Sciatic nerve (tissue), 2 donors: ENCODE measurements around the gene PALM2AKAP2. TPM values are rescaled to one million over a fixed set of nuclear protein-coding genes. Genes with fewer than 3 reads are reported as not detected.

Experiments used
- ATAC-seq: fragments of 200-7000 bp; cut with Tn5 transposase; one replicate; pipeline ENCODE4 v1.9.1; 2020; ENCODE audit warnings: mild to moderate bottlenecking, moderate library complexity
- DNase-seq: peaks from one replicate; pipeline ENCODE4 v3.0.0-alpha.2; 2020; ENCODE audit warnings: low spot score
- intact Hi-C: fragments of 100-400 bp; cut with DNase I; formaldehyde crosslinking; loops from one replicate; pipeline ENCODE4 v1.14.2; 2022
- total RNA-seq: library from RNA; stranded (reverse); fragmentation: NEBNext Ultra II Directional; extraction: Animal tissue kit (Norgen Biotek cat#: 25700); gene quantifications from one replicate; pipeline ENCODE4 v1.2.1, GENCODE V29; 2021
- donor health status: DM: no; HTN: no; CAD: no.
- donor health status: DM: no; HTN: no; CAD: no.

The PALM2AKAP2 gene
- total RNA-seq: 19.7 TPM

DNA sequence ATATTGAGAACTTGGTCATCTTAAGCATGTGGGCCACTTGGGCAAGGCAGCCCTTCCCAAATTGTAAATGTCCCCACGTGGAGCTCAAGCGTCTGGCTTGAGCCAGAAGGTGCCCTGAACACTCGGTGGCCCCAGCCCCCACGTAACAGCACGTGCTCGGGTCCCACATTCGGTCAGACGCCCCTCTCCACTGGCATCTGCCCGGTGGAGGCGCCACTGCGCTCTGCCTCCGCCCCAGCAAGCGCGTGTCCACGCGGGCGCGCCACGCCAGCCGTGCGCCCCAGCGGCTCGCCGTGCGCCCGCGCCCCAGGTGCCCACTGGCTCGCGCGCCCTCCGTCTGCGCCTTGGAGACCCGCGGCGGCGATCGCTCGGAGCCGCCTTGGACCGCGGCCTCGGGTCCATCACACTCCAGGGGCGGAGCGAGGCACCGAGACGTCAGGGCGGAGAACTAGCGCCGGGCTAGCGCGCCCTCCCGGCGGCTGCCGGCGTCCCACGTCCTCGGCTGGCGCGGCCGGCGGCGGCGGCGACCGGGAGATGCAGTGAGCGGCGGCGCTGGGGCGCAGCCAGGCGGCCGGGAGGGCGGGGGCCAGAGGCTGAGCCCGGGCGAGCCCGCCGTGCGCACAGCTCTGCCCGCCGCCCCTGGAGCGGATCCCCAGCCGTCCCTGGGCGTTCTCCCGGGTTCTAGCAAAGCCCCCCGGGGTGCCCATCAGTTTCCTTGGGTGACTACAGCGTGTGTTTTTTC is at the start of gene PALM2AKAP2:
Gene PALM2AKAP2 (plus strand): TSS at position 488 of the 742 bp plus-strand sequence. CDS start 291 bp downstream, outside the sequence.
- DNase-seq: peak; percentile 65
- intact Hi-C loops: no loop called here
- ATAC-seq: peak; percentile 67

DNA sequence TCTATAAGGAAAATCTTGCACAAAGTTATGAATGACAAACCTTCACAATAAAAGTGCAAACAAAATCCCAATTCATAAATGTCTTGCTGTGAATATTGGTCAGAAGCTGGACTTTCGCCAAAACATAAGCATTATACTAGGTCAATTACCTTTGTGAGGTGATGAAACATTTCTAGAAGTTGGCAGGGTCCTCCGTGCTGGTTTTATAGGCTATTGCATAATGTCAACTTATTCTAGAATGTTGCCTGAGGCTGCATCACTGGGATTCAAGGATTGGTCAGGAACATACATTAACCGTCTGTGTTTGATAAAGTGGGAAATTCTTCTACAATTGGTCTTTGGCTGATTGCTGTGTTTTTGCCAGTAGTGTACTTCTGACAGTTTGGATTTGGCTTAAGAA is 49.8 kb upstream of the PALM2AKAP2 start:
- intact Hi-C loops: no loop called here
- ATAC-seq (no peak), DNase-seq (no peak)

DNA sequence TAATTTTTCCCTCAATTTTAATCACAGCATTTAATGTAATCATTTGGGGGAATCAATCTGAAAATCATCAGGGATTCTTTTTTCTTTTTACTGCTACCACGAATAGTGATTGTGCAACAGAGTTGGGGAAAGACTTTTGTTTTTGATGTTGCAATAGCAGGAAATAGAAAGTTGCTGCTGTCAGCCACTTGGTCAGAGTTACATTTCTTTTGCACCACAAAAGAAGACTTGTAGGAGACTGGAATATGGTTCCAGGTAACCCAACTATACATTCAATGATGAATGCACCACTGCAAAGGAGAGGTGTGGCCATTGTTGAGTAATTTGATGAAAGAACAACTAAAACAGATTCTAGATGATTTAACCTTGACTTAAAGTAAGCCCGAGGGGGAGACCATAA is 46.3 kb upstream of the PALM2AKAP2 start:
- ATAC-seq: peak; percentile 81
- no peak for DNase-seq
- intact Hi-C loops: no loop called here

DNA sequence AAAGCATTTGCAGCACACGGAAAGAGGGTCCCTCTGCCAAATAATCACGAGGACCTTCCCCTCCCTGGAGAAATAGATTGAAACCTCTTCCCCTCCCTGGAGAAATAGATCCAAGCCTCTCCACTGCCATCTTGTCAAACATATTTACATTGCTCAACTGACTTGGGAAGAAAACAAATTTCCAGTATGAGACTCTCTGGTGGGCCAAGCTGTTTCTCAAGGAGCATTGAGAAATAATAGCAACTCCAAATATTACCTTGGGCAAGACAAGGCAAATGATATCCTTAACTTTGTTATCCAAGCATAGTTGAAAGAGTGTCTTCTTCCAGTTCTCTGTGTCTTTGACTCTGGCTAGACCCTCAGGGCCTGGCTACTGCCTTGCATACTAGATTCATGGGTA is 45.2 kb upstream of the PALM2AKAP2 start:
- DNase-seq (no peak), ATAC-seq (peak; percentile 69)
- intact Hi-C loops: no loop called here

DNA sequence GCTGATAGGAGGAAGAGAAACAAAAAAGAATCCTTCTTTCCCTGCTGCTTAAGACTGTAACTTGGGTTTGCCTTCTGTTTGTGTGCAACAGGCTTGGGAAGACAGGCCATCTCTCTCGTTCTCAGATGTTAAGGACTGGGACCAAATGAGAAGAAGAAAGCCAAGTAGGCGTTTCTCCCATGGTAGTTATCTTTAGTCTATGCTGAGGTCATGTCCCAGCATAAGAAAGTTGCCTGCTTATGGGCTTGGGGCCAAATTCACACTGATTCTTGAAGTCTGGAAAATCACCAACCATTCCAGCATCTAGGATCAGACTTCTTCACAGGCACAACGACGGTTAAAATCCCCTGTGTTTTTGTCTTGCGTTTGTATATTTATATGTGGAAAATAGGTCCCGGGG is 44.2 kb upstream of the PALM2AKAP2 start:
- no peak for DNase-seq
- intact Hi-C loops: no loop called here
- no peak for ATAC-seq

DNA sequence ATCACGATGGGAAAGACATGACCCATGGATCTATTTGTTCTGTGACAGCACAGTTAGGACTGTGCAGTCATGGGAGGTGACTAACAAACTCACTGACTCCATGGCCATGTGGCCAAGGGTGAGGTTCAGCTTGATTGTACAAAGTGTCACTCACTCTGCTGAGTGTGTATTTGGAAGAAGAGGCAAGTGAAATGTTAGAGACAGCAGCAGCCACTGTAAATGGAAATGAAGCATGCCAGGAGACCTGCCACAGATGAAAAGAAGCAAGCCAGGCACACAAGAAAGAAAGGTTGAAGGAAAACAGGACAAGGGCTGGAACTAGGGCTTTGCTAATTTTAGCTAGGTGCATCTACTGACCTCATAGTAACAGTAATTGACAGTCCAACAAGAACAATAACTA is 42.7 kb upstream of the PALM2AKAP2 start:
- ATAC-seq: no peak
- intact Hi-C loops: no loop called here
- DNase-seq: no peak

DNA sequence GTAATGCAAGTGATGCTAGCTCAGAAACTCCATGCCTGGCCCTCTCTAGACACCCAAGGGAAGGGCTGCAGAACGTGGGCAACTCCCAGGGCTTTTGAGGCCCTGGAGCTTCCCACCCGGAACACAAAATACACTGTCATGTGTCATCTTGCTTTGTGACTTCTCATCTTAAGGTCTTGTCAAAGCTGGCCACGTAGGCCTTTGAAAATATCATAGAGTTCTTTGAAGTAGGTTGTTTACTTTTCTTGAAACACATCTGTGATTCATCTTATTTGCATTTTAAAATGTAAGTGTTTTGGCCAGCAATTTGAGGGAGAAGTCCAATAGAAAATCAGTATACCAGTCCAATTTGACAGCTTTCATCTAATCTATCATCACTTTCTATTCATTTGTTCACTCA is 40.2 kb upstream of the PALM2AKAP2 start:
- intact Hi-C loops: no loop called here
- no peak for ATAC-seq

DNA sequence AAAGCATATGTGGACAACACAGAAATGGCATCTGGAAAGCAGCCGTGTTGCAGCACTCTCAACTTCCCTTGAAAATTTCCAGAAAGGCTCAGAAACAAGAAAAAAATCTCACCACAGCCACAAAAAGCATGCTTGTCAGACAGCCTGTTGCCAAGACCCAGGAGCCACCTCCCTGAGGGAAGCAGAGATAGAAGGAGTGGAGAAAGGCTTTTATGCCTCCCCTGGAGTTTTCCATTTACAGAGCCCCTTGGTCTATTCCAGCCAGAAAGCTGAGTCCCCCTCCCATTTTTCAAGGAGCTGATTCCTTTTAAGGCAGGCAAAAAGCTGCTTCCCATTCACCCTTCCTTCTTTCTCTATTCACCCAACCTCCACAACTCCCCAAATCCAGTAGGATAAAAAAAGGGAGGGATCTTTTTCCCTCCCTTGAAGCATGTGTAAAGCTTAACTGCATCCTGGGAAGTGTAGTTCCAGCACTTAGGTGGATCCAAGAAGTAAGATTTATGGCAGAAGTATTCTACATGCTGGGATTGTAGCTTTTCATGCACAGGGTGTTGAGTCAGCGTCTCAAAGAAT is 37.1 kb upstream of the PALM2AKAP2 start:
- no peak for DNase-seq
- ATAC-seq: peak; percentile 68
- intact Hi-C loops: no loop called here

More for the DNA sequence above, 40.2 kb upstream of the PALM2AKAP2 start:
- DNase-seq: no peak

DNA sequence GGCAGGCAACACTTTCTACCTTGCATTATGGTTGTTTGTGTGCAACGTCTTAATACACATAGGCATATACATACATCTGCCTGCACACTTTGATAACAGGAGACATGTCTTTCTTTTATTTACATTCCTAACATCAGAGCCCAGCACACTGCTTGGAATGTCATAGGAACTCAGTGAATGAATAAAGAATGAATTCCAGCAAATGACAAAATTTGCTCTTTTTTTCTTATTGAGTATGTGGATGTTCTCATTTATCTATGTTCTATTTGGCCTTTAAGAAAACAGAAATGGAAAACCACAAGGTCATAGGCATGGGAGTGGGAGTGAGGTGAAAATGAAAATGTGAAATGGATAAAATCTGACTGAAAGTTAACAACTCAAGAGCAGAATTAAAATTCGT is 36.3 kb upstream of the PALM2AKAP2 start:
- intact Hi-C loops: no loop called here

DNA sequence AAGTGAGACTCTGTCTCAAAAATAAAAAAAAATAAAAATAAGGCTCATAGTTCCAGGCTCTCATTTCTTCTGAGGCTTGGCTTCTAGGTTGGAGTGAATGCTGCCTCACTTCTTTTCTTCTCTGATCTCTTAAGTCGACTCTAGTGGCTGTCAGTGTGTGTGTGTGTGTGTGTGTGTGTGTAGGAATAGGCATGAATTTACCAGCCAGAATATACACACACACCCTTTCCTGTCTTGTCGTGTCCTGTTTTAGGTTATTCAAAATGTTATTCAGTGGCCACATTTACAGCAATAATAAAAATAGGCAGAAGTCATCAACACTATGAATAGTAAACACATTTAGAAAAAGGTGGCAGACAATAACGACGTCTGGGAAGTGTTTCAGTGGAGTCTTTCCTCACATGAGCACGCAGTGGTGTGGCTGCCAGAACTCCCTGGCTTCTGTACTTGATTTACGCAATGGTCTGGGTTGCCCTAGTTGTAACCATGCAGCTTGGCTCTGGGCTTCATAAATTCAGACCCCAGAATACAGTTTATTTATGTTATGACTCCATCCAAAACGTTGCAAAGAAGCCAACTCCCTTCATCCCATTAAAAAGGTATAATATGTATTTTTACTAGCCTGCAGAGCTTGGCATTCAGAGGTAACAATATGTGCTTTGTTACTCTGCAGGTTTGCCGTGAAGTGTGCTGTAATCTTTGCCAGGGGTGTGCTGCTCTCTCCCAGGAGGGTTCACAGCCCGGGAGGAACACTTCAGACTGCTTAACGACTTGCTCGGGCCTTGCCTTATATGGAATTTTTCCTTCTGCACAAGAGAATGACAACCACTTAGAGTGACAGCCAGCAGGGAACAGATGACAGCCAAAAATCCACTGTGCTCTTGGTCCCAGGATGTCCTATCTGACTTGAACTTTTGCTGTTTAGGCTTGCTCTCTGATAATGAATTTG is 34.4 kb upstream of the PALM2AKAP2 start:
- no peak for DNase-seq
- peak; percentile 90 for ATAC-seq
- intact Hi-C loops: no loop called here

More for the DNA sequence above, 36.3 kb upstream of the PALM2AKAP2 start:
- ATAC-seq: no peak
- no peak for DNase-seq

DNA sequence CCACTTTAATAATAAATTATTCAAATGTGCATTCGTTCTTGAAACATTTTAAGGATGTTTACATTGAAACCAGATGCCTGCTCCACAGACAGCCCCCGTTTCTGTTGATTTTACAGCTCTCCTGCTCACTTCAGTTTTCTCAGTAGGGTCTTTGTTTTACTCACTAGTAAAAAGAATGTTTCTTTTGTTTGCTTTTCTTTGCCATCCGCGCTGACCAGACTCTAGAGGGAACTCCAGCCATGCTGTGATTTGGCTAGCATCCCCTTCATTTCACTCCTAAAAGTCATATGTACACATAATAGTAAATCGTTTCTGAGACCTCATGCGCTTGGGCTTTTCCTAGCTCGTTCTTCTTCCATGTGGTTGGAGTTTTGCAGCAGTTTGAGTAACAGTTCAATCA is 28.7 kb upstream of the PALM2AKAP2 start:
- ATAC-seq (no peak), DNase-seq (no peak)
- intact Hi-C loops: no loop called here

DNA sequence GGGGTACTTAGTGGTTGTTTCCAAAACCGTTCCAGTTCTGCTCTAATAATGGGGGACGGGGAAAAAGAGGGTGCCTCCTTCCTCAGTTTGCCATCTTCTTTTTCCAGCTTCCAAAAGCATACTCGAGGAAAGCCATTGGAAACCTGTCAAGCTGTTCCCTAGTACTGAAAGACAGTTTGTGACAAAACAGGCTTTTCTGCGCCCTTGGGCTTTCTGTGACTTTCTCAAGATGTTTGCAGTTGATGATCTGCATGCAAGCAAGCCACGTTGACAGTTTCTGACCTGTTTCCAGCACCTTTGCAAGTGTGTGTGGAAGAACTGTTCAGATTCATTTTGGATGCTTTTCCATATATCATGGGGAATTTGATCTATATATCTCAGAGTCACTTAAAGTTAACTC is 26.7 kb upstream of the PALM2AKAP2 start:
- intact Hi-C loops: no loop called here
- ATAC-seq (no peak), DNase-seq (no peak)

DNA sequence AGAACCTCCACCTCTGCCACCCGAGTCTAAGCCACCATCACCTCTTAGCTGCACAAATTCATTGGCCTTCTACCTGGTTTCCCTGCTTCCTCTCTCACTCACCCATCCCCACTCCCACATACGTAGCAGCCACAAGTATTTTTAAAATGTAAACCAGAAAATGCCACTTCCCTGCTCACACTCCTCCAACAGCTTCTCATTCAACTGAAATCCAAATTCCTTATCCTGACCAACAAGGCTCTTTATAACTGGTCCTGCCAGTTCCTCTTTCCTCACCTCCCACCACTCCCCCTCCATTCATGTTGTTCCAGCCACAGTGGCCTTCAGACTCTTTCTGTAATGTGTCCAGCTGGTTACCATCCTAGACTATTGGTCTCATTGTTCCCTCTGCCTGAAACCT is 25.0 kb upstream of the PALM2AKAP2 start:
- no peak for DNase-seq
- no peak for ATAC-seq
- intact Hi-C loops: no loop called here

DNA sequence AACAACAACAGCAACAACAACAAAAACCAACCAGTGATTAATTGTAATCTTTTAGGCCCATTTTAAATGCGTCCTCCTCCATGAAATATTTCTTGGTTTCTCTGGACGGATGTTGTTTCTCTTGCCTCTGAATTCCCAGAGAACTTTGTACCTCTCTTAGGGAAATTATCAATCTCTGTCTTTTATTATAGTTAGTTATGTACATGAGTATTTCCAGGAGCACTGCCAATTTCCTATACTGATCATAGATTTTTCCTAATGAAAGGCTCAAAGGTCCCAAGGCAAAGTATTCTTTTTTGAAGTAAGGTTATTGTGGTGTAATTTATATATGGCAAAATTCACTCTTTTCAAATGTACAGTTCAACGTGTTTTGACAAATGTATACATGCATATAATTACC is 20.4 kb upstream of the PALM2AKAP2 start:
- DNase-seq (no peak), ATAC-seq (no peak)
- intact Hi-C loops: no loop called here

DNA sequence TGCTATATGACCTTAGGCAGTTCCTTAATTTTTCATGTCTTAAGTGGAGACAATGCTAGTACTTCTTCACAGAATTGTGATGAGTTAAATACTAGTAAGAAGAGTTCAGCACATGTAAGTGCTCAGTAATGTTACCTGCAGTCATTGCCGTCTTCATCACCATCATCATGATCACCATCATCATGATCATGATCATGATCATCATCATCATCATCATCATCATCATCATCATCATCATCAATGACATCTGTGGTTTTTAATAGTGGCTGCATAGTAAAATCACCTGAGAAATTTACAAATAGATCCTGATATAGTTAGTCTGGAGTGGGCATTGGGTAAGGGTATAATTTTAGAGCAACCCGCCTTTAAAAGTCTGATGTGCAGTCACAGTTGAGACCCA is 14.7 kb upstream of the PALM2AKAP2 start:
- intact Hi-C loops: no loop called here
- DNase-seq (no peak), ATAC-seq (no peak)

DNA sequence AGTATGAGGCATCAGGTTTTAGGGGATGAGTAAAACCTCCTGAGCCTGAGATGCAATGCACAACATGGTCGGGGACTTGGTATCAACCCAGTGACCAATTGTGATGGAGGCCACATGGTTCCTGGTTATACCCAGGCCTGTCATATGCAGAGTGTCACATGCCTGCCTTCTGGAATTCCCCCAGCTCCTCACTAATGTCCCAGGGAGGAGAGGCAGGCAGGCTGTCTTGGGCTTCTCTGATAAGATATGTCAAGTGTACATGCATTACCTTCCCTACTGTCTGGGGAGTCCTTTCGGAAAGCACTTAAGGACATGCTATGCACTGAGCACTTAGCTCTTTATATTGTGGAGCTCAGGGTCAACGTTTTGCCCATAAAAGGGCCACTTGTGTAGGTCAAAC is 14.2 kb upstream of the PALM2AKAP2 start:
- DNase-seq (no peak), ATAC-seq (no peak)
- intact Hi-C loops: no loop called here

DNA sequence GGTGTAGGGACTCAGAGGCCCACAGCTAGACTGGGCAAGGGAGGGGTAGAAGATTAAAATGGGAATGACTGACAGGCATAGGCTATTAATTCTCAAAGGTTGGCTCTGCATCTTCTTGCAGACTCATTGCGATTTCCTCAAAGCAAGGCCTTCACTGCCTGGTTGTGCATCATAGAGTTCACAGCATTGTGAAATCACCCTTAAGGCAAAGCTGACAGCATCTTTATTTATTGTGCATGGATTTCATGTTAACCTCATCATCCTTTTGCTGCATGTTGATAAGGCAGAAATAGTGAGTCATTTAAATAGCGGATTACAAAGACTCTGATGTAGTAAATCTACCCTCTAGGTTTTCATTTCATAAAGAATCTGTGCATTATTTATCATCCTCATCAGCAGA is 13.6 kb upstream of the PALM2AKAP2 start:
- ATAC-seq: no peak

DNA sequence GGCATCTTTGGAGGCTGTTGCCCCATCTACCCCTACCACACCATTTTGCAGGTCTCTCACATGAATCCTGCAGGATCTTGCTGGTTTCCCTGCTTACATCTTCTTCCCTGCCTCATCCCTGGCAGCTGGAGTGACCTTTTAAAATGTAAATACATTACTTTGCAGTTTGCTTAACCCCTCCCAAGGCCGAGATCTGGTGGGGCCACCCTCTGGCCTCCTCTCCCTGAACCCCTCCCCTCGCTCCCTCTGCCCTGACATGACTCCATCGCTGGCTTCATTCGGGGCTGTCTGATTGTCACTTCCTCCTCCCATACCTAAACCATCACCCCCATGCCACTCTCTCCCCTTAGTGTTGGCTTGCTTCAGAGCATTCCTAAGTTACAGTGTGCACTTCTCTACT is 12.6 kb upstream of the PALM2AKAP2 start:
- DNase-seq (no peak), ATAC-seq (no peak)
- intact Hi-C loops: no loop called here

More for the DNA sequence above, 13.6 kb upstream of the PALM2AKAP2 start:
- intact Hi-C loops: no loop called here
- no peak for DNase-seq

DNA sequence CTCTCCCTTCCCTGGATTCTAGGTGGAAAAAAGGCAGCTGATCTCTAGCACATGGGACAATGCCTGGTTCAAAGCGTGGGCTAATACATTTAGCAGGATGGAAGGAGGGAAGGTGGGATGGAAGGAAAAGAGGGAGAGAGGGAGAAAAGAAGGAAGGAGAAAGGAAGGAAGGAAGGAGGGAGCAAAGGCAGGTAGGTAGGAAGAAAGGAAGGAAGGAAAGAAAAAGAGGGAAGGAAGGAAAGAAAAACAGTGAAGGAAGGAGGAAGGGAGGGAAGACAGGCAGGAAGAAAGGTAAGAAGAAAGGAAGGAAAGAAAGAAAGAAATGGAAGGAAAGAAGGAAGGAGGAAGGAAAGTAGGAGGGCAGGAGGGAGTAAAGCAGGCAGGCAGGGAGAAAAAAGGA is 12.2 kb upstream of the PALM2AKAP2 start:
- ATAC-seq: no peak
- intact Hi-C loops: no loop called here
- no peak for DNase-seq

DNA sequence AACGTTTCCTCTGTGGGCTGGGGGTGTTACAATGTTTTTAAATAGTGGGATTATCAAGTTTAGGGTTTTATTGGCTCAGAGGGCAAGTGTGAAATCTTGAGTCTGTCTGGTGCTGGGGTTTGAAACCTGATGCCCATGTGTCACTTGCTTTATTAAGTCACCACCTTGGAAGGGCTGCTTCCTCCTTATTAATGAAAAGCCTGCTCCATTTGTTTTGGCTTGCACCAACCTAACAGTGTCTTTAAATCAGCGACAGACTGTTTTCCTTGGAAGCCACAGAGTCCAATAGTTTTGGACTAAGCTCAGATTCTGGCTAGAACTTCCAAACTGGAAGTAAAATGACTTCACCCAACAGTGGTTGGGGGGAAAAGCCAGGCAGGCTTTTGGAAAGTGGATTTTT is 10.7 kb upstream of the PALM2AKAP2 start:
- DNase-seq: no peak
- intact Hi-C loops: no loop called here
- ATAC-seq: peak; percentile 85
